OCI-LY7 (cell line): ENCODE data around the gene SAMD10.

Experiments
- CTCF ChIP-seq: fragments of 200-600 bp; sonication (generic); conservative IDR thresholded peaks from 2 replicates; pipeline ENCODE4 v1.5.1; 2014; ENCODE audit warnings: mild to moderate bottlenecking, antibody characterized with exemption, low read length, moderate library complexity, mixed read lengths
- EZH2phosphoT487 ChIP-seq: fragments of 200-600 bp; sonication (generic); IDR thresholded peaks from 2 replicates; pipeline ENCODE4 v1.6.1; 2018; ENCODE audit warnings: low read depth, borderline replicate concordance, mild to moderate bottlenecking, mixed run types, antibody characterized with exemption, low read length, moderate library complexity, mixed read lengths

DNA sequence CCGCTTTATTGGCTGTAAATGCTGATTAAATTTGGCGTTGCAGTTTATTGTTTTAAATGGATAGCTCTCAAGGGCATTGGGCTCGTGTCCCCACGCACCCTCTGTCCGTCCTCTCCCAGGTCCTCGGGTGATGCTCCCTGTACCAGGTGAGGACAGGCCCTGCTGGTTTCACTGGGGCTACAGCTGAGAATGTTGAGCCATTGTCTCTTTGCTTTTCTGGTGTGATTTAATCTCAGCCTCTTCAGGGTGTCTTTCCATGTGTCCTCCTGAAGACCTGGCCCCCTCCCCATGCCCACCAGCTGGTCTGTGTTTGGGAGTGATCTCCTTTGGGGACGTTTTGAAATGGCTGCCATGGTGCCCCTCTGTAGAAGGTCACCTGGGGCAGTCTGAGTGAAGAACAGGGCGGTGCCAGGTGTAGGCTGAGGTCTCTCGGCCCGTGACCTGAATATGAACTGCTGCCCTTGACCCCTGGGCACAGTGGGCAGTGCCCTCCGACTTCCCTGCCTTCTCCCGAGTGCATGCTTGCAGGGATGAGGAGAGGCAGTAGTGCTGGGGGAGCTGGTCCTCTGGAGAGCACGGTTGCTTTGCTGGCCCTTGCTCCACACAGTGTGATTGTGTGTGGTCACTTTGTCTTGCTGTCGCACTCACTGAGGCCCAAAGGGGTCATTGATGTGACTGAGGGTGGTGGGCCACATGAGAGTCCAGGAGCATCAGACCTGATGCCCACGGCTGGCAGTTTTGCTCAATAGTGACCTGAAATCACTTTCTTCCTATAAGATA, 44.1 kb upstream of the SAMD10 start:
- TF ChIP-seq CTCF (no peak), EZH2phosphoT487 (no peak)
